Parathyroid adenoma (tissue), 2 donors: Measurements from ENCODE around the gene PRKCE.
A peak's percentile ranks its signal among the peaks of the same experiment; 100 is the strongest.

Source experiments
- H2AFZ ChIP-seq: fragments of 300-600 bp; sonication (generic); one replicate; pipeline ENCODE4 v1.7.0; 2017; ENCODE audit warnings: antibody characterized with exemption, mild to moderate bottlenecking
- H3K27ac ChIP-seq: fragments of 300-600 bp; sonication (generic); one replicate; pipeline ENCODE4 v1.7.0; 2017
- H3K27me3 ChIP-seq: fragments of 300-600 bp; sonication (generic); one replicate; pipeline ENCODE4 v1.7.0; 2017; ENCODE audit warnings: low read length; ENCODE audit not compliant: control insufficient read depth, insufficient read depth
- H3K36me3 ChIP-seq: fragments of 300-600 bp; sonication (generic); one replicate; pipeline ENCODE4 v1.7.0; 2017; ENCODE audit warnings: low read length; ENCODE audit not compliant: control insufficient read depth, insufficient read depth
- H3K4me1 ChIP-seq: fragments of 300-600 bp; sonication (generic); one replicate; pipeline ENCODE4 v1.7.0; 2017; ENCODE audit warnings: control low read depth
- H3K4me2 ChIP-seq: fragments of 300-600 bp; sonication (generic); one replicate; pipeline ENCODE4 v1.7.0; 2017; ENCODE audit warnings: low read length
- H3K4me3 ChIP-seq: fragments of 300-600 bp; sonication (generic); one replicate; pipeline ENCODE4 v1.7.0; 2017; ENCODE audit warnings: low read depth, low read length
- H3K79me2 ChIP-seq: fragments of 300-600 bp; sonication (generic); one replicate; pipeline ENCODE4 v1.7.0; 2017; ENCODE audit warnings: control low read depth
- H3K9ac ChIP-seq: fragments of 300-600 bp; sonication (generic); one replicate; pipeline ENCODE4 v1.7.0; 2017; ENCODE audit warnings: mild to moderate bottlenecking
- H3K9me3 ChIP-seq: fragments of 300-600 bp; sonication (generic); one replicate; pipeline ENCODE4 v1.7.0; 2017; ENCODE audit warnings: low read length; ENCODE audit not compliant: control insufficient read depth
- CTCF ChIP-seq: fragments of 300-600 bp; sonication (generic); IDR thresholded peaks from one replicate; pipeline ENCODE4 v1.7.0; 2017; ENCODE audit warnings: antibody characterized with exemption, mild to moderate bottlenecking
- donor health status: primary hyperparathyroidism.

PRKCE gene

GRCh38 chr2:45754131-45755010, 102.9 kb downstream of the PRKCE start:
- no peak overlapping the region for H3K27ac ChIP-seq
- no peak overlapping the region for H3K4me3 ChIP-seq
- H2AFZ ChIP-seq, result no peak overlapping the region
- H3K9me3 ChIP-seq, result no peaks in the 10 kb centered on the region
- no peaks in the 10 kb centered on the region for H3K36me3 ChIP-seq
- H3K79me2 ChIP-seq, result peaks cover 65% of the 10 kb centered on the region
- no peak for TF ChIP-seq CTCF
- H3K4me2 ChIP-seq, result no peak overlapping the region
- peaks cover 17% of the 10 kb centered on the region for H3K4me1 ChIP-seq
- no peaks in the 10 kb centered on the region for H3K27me3 ChIP-seq
- no peak overlapping the region for H3K9ac ChIP-seq

- H3K27ac ChIP-seq, result peak overlapping the region; percentile 42
- H3K36me3 ChIP-seq, result no peaks in the 10 kb centered on the region
- peaks cover 20% of the 10 kb centered on the region for H3K4me1 ChIP-seq
- no peaks in the 10 kb centered on the region for H3K27me3 ChIP-seq
- H3K9me3 ChIP-seq, result no peaks in the 10 kb centered on the region
- no peak overlapping the region for H2AFZ ChIP-seq
- H3K4me3 ChIP-seq, result no peak overlapping the region
- no peak for TF ChIP-seq CTCF
- H3K4me2 ChIP-seq, result peak overlapping the region; percentile 48
- H3K79me2 ChIP-seq, result peaks cover 73% of the 10 kb centered on the region
- no peak overlapping the region for H3K9ac ChIP-seq
Observed at GRCh38 chr2:45755585-45756335, 104.3 kb downstream of the PRKCE start.

GRCh38 chr2:45758018-45758417, 106.5 kb downstream of the PRKCE start:
- H3K9me3 ChIP-seq, result no peaks in the 10 kb centered on the region
- H3K27ac ChIP-seq, result no peak overlapping the region
- no peak for TF ChIP-seq CTCF

GRCh38 chr2:45759310-45759851, 107.9 kb downstream of the PRKCE start:
- no peak overlapping the region for H3K4me2 ChIP-seq
- no peak overlapping the region for H3K4me3 ChIP-seq
- H3K9me3 ChIP-seq, result no peaks in the 10 kb centered on the region
- peaks cover 28% of the 10 kb centered on the region for H3K4me1 ChIP-seq
- no peak overlapping the region for H3K9ac ChIP-seq
- peaks cover 68% of the 10 kb centered on the region for H3K79me2 ChIP-seq
- no peaks in the 10 kb centered on the region for H3K27me3 ChIP-seq
- H3K27ac ChIP-seq, result no peak overlapping the region
- H3K36me3 ChIP-seq, result no peaks in the 10 kb centered on the region
- H2AFZ ChIP-seq, result no peak overlapping the region
- no peak for TF ChIP-seq CTCF

More at GRCh38 chr2:45758018-45758417, 106.5 kb downstream of the PRKCE start:
- H3K4me3 ChIP-seq, result no peak overlapping the region
- H3K36me3 ChIP-seq, result no peaks in the 10 kb centered on the region
- H3K9ac ChIP-seq, result no peak overlapping the region
- H3K4me2 ChIP-seq, result no peak overlapping the region
- H3K27me3 ChIP-seq, result no peaks in the 10 kb centered on the region
- no peak overlapping the region for H2AFZ ChIP-seq
- H3K4me1 ChIP-seq, result peaks cover 20% of the 10 kb centered on the region
- H3K79me2 ChIP-seq, result peaks cover 72% of the 10 kb centered on the region
